ENCODE results near the gene OSMR.

GRCh38 chr5:38807570-38808483 lies 38.0 kb upstream of the OSMR start:
- TF ChIP-seq POLR2A (IDR thresholded peaks at IDR 0.05) (no peak), CTCF (IDR thresholded peaks at IDR 0.05) (no peak)

Data from vagina (tissue), 2 donors.